ENCODE data around the gene SLC35B1. TPM values are rescaled to one million over a fixed set of nuclear protein-coding genes. Genes with fewer than 3 reads are reported as not detected.

SLC35B1 gene
- total RNA-seq, 3 donors from 2014 or later (not counting 1 experiment from before 2014, with no cell fraction given), result 74.0 to 121 (median 90.2) TPM

- WGBS (ENCODE audit: insufficient coverage), result 47% methylated on average over 1 of the region's 1 CpG
- no peak for DNase-seq
- Histone ChIP-seq H3K27me3 (ENCODE audit: control insufficient read depth, insufficient read depth, low read length) (no peaks in the 10 kb centered on the region), H3K4me1 (ENCODE audit: control insufficient read depth, insufficient read depth, low read length) (peaks cover 64% of the 10 kb centered on the region), H3K27ac (ENCODE audit: low read length) (peak overlapping the region; percentile 89), H3K9me3 (ENCODE audit: control insufficient read depth, insufficient read depth, low read length) (no peaks in the 10 kb centered on the region), H3K4me3 (ENCODE audit: low read length) (no peak overlapping the region), H3K36me3 (ENCODE audit: control insufficient read depth, insufficient read depth, low read length) (peaks cover 78% of the 10 kb centered on the region)
- Mint-ChIP-seq H3K9me3 (no peaks in the 10 kb centered on the region), H3K27me3 (ENCODE audit: low read depth in 2 of 2) (no peaks in the 10 kb centered on the region), H3K4me1 (peaks cover 46 to 53% of the 10 kb centered on the region in 2 donors), H3K27ac (peak overlapping the region; percentile 97 to 98), H3K4me3 (peak overlapping the region; percentile 76), H3K36me3 (peaks cover 21% of the 10 kb centered on the region)
- intact Hi-C loops (cut with micrococcal nuclease), result loop anchor here (5.0 kb wide), 1 partner anchor 135 kb away; no protein-coding TSS in a partner anchor
- TF ChIP-seq CTCF (IDR thresholded peaks at IDR 0.05), result no peak
- no peak for ATAC-seq
Observed at GRCh38 chr17:49716668-49717364, 9.1 kb upstream of the SLC35B1 start.

- TF ChIP-seq CTCF (IDR thresholded peaks at IDR 0.05), result no peak
- DNase-seq, result peak; percentile 65 to 84
- peak overlapping the region; percentile 89 for H3K27ac ChIP-seq (ENCODE audit: low read length)
- peak; percentile 61 to 78 (median 71) for ATAC-seq
- no peak overlapping the region for H3K4me3 ChIP-seq (ENCODE audit: low read length)
- 49% methylated on average over 4 of the region's 9 CpGs for WGBS (ENCODE audit: insufficient coverage)
- Mint-ChIP-seq H3K27me3 (ENCODE audit: low read depth in 2 of 2) (no peaks in the 10 kb centered on the region), H3K4me3 (peak overlapping the region; percentile 76), H3K27ac (peak overlapping the region; percentile 97 to 98), H3K9me3 (no peaks in the 10 kb centered on the region), H3K4me1 (peaks cover 55 to 60% of the 10 kb centered on the region in 2 donors), H3K36me3 (peaks cover 21% of the 10 kb centered on the region)
- no peaks in the 10 kb centered on the region for H3K9me3 ChIP-seq (ENCODE audit: control insufficient read depth, insufficient read depth, low read length)
- H3K4me1 ChIP-seq (ENCODE audit: control insufficient read depth, insufficient read depth, low read length), result peaks cover 64% of the 10 kb centered on the region
- peaks cover 77% of the 10 kb centered on the region for H3K36me3 ChIP-seq (ENCODE audit: control insufficient read depth, insufficient read depth, low read length)
- intact Hi-C loops (cut with micrococcal nuclease), result loop anchor here (1.0 to 5.0 kb wide), 6 partner anchors 19 to 137 kb away; partner anchors contain the start of genes FAM117A, KAT7 and SPOP
- no peaks in the 10 kb centered on the region for H3K27me3 ChIP-seq (ENCODE audit: control insufficient read depth, insufficient read depth, low read length)
Observed at GRCh38 chr17:49715717-49716279, 8.0 kb upstream of the SLC35B1 start.

GRCh38 chr17:49715216-49715615, 7.5 kb upstream of the SLC35B1 start:
- Histone ChIP-seq H3K36me3 (ENCODE audit: control insufficient read depth, insufficient read depth, low read length) (peaks cover 80% of the 10 kb centered on the region), H3K4me1 (ENCODE audit: control insufficient read depth, insufficient read depth, low read length) (peaks cover 64% of the 10 kb centered on the region), H3K4me3 (ENCODE audit: low read length) (no peak overlapping the region), H3K9me3 (ENCODE audit: control insufficient read depth, insufficient read depth, low read length) (no peaks in the 10 kb centered on the region), H3K27ac (ENCODE audit: low read length) (peak overlapping the region; percentile 89), H3K27me3 (ENCODE audit: control insufficient read depth, insufficient read depth, low read length) (no peaks in the 10 kb centered on the region)
- peaks cover 56 to 60% of the 10 kb centered on the region in 2 donors for H3K4me1 Mint-ChIP-seq
- no peak for TF ChIP-seq CTCF (IDR thresholded peaks at IDR 0.05)
- WGBS (ENCODE audit: insufficient coverage), result 29% methylated on average over 4 of the region's 4 CpGs
- H3K27ac Mint-ChIP-seq, result peak overlapping the region; percentile 97 to 98
- no peaks in the 10 kb centered on the region for H3K9me3 Mint-ChIP-seq
- intact Hi-C loops (cut with micrococcal nuclease), result loop anchor here (1.0 to 5.0 kb wide), 6 partner anchors 19 to 137 kb away; partner anchors contain the start of genes FAM117A, KAT7 and SPOP
- no peaks in the 10 kb centered on the region for H3K27me3 Mint-ChIP-seq (ENCODE audit: low read depth in 2 of 2)
- DNase-seq, result peak; percentile 54 to 81
- ATAC-seq, result peak; percentile 70 to 81 (median 73)
- H3K4me3 Mint-ChIP-seq, result peak overlapping the region; percentile 76
- H3K36me3 Mint-ChIP-seq, result peaks cover 21% of the 10 kb centered on the region
